ENCODE measurements around the gene PLA2G4A.

PLA2G4A gene

DNA sequence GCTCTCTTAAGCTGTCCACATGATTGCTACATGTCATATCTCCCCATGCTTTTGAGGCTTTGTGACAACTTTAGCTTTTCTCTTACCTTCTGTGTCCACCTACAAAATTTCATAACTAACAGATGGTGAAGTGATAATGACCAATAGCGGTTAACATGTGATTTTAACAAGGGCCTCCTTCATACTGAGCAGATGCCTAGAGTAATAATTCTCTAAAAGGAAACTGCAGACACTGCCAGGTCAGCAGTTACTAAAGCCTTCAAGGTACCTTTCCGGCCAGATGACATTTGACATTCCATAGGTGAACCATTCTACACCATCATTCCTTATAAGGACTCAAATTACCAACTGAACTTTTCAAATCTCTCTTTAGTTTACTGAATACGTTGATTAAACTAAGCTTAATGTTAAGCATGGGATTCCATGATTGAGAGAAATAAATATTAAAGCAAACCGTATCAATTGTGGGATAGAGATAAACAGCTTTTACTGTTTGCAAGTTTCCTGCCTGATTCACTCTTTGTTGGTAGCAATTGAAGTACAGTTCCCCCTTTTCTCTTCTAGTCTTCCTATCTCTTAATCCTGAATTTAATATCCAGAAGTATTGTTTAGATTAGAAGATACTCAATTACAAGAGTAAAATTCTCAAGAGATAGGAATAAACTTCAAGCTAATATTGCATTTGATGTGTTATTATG lies 205.1 kb downstream of the PLA2G4A start:
- no peak for DNase-seq

DNA sequence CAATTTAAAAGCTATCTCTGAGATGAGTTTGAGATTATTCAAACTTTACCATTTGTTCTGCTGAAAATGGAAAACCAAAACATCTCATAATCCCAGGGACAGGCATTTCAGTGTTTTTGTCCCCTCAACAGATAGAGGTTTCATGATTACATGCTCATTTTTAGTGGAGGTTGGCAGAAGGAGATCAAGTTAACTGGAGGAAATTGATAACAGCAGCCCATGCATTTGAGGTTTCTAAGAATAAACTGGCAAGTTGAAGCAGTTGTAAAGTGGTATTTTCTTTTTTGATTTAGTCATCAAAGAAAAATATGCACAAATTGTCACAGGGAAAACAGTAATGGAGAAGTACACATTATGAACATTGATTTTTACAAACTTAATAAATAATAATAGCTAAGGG lies 205.8 kb downstream of the PLA2G4A start:
- no peak for DNase-seq

DNA sequence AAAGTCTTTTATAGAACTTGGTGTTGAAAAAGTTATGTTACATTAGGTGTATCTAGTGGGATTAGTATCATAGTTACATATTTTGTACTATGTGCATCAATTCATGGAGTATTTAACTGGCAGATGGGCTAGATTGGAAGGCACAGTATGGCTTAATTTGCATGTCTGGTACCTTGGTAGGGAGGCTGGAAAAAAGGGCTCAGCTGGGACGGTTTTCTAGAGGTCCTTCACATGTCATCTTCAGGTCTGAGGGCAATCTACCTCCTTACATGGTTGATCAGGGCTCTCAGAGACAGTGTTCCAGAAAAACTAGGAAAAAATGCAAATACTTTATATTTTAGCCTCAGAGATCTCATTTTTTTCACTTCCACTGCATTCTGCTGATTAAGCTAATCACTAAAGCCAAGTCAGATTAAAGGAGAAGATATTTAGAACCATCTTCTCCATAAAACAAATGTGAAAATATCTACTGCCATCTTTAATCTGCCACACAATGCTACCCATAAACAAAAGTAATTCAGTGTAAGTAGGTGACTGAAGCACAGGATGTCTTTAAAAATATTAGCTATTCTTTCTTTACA lies 209.3 kb downstream of the PLA2G4A start:
- DNase-seq, result no peak

Measured in activated T-cell treated with anti-CD3 and anti-CD28 coated beads for 4 hours (primary cell).